ENCODE measurements around the gene MTG1. TPM values are rescaled to one million over a fixed set of nuclear protein-coding genes. Genes with fewer than 3 reads are reported as not detected.
A peak's percentile ranks its signal among the peaks of the same experiment; 100 is the strongest.
"Not testable (repeated sequence)": the region's sequence is repeated elsewhere in the genome, so short reads cannot be mapped to it uniquely, and the experiment has no call there.

MTG1 gene
- total RNA-seq, 2 donors from 2014 or later, result 38.9 to 58.8 TPM

DNA sequence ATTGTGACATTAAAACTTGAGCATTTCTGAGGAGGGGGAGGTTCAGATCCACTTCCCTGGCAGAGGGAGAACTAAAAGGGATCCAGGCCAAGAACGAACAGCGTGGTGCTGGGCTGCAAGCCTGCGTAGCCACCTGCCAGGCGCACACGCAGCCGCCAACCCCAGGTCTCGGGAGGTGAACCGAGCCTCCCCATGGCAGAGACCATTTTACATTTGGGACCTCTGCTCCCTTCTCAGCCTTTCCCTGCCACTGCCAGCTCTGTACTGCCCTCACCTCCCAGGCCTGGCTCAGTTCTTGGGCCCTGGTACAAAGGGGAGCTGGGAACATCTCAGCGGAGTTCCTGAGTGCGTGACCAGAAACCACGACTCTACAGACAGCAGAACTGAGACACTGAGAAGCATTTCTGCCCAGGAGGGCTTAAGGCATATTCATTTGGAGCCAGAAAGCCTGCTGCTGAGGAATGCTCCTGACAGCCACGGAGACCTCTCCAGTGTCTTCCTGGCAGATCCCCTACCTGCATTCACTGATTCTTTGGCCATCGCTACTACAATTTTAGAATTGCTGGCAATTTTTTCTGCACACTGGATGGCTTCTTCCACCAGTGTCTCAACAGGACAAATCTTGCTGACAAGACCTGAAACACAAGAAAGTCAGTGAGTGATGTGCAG is 28.4 kb upstream of the MTG1 start:
- Mint-ChIP-seq H3K27ac (no peak overlapping the region), H3K4me3 (no peak overlapping the region), H3K27me3 (no peaks in the 10 kb centered on the region), H3K9me3 (no peaks in the 10 kb centered on the region), H3K4me1 (peaks cover 6% of the 10 kb centered on the region), H3K36me3 (ENCODE audit: low read depth) (peaks cover 74% of the 10 kb centered on the region)
- no peak for ATAC-seq (replicated peaks)

DNA sequence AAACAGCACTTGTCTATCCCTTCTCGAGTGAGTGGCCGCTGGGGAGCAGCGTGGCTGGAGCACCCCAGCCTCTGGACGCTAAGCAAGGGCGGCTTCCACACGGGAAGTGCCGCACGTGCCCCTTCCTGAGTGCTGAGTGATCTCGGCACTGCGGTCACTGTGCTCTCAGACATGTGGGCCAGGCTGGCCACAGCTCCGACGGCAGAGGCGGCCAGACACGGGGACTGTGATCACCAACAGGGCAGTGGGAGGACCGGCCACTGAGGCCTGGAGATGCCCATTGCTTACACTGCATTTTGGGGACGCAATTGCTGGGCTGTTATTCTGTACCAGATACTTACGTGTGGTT is 27.9 kb upstream of the MTG1 start:
- no peaks in the 10 kb centered on the region for H3K27me3 Mint-ChIP-seq
- H3K4me1 Mint-ChIP-seq, result peaks cover 6% of the 10 kb centered on the region
- no peak overlapping the region for H3K27ac Mint-ChIP-seq
- no peak overlapping the region for H3K4me3 Mint-ChIP-seq
- ATAC-seq (replicated peaks), result no peak
- H3K36me3 Mint-ChIP-seq (ENCODE audit: low read depth), result peaks cover 74% of the 10 kb centered on the region
- H3K9me3 Mint-ChIP-seq, result no peaks in the 10 kb centered on the region

DNA sequence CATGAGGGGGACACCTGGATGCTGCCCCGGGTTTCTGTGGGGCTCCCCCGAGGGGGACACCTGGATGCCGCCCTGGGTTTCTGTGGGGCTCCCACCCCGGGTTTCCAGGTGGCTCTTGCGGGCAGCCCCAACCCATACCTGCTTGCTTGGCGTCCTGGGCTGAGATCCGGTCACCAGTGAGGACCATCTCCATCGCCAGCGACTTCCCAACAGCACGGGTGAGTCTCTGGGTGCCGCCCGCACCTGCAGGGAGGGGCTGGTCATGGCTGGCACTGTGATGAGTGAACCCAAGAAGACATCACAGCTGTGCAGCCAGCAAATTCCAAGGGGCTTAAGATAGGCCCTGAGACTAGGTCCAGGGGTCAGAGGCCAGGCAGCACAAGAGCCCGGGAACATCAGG is 27.2 kb upstream of the MTG1 start:
- no peaks in the 10 kb centered on the region for H3K9me3 Mint-ChIP-seq

DNA sequence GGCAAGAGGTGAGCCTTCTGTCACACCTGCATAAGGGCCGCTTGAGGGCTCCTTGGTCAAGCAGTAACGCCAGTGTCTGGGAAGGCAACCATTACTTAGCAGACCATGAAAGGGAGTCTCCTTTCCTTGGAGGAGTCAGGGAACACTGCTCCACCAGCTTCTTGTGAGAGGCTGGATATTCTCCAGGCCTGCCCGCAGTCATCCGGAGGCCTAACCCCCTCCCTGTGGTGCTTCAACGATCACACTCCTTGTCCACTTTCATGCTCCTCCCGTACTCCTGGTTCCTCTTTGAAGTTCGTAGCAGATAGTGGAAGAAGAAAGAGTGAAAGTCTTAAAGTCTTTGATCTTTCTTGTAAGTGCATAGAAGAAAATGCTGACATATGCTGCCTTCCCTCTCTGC is 26.5 kb upstream of the MTG1 start:
- not testable (repeated sequence) for ATAC-seq (replicated peaks); H3K9me3 Mint-ChIP-seq

More for the DNA sequence above, 27.2 kb upstream of the MTG1 start:
- no peak for ATAC-seq (replicated peaks)
- peaks cover 4% of the 10 kb centered on the region for H3K4me1 Mint-ChIP-seq
- no peak overlapping the region for H3K27ac Mint-ChIP-seq
- no peaks in the 10 kb centered on the region for H3K27me3 Mint-ChIP-seq
- H3K36me3 Mint-ChIP-seq (ENCODE audit: low read depth), result peaks cover 72% of the 10 kb centered on the region
- no peak overlapping the region for H3K4me3 Mint-ChIP-seq

DNA sequence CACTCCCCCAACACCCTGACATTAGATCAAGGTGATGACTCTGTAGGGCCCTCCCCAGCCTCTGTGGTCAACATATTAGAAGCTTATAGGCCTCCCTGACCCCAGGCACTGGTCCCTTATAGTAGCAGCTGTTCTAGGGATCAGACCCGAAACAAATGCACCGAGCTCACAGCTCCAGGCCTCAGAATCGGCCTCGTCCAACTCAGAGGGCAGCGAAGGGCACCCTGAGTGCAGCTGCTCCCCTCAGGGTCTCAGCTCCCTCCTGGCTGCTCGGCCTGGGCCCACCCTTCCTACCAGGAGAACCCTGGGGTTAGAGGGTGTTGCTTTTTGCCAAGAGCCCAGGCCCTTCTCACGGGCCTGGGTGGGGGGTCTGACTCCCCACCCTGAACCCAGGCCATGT is 25.8 kb upstream of the MTG1 start:
- Mint-ChIP-seq H3K4me1 (no peaks in the 10 kb centered on the region), H3K4me3 (no peak overlapping the region), H3K36me3 (ENCODE audit: low read depth) (peaks cover 58% of the 10 kb centered on the region), H3K27me3 (no peaks in the 10 kb centered on the region), H3K27ac (no peak overlapping the region), H3K9me3 (no peaks in the 10 kb centered on the region)
- ATAC-seq (replicated peaks), result no peak

More for the DNA sequence above, 26.5 kb upstream of the MTG1 start:
- not testable (repeated sequence) for H3K27me3 Mint-ChIP-seq, H3K27ac Mint-ChIP-seq, H3K4me1 Mint-ChIP-seq, H3K4me3 Mint-ChIP-seq
- peaks cover 65% of the 10 kb centered on the region for H3K36me3 Mint-ChIP-seq (ENCODE audit: low read depth)

DNA sequence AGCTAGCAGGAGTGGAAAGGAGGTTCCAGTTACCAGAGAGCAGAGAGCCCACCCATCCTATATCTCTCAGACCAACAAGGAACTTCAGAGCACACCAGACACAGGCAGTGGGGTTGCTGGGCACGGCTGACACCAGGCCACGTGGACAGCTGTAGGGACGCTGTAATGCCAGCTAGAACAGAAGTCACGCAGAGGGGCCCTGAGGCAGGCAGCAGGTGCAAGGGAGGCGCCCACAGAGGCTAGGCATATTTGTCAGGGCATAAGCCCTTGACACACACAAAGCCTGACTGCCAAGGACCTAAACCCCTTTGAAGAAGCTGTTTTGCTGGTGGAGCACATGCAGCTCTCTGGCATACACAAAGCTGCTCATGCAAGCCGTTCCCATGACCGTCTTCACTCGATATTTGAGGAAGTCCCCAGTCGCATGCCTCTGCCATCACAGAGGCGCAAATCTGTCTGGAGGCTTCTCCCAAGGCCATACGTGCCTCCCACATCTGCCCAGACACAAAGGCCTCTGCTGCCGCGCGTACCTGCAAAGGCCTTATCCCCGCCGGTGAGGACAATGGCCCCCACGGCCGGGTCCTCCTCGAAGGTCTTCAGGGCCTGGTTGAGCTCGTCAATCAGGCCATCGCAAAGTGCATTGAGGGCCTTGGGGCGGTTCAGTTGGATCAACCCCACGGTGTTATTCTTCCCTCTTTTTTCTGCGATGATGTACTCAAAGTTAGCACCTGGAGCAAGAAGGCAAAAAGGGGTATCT is 23.7 kb upstream of the MTG1 start:
- H3K27ac Mint-ChIP-seq, result no peak overlapping the region
- no peak for ATAC-seq (replicated peaks)
- H3K9me3 Mint-ChIP-seq, result no peaks in the 10 kb centered on the region
- H3K4me3 Mint-ChIP-seq, result no peak overlapping the region
- no peaks in the 10 kb centered on the region for H3K27me3 Mint-ChIP-seq
- peaks cover 5% of the 10 kb centered on the region for H3K4me1 Mint-ChIP-seq
- H3K36me3 Mint-ChIP-seq (ENCODE audit: low read depth), result peaks cover 42% of the 10 kb centered on the region

DNA sequence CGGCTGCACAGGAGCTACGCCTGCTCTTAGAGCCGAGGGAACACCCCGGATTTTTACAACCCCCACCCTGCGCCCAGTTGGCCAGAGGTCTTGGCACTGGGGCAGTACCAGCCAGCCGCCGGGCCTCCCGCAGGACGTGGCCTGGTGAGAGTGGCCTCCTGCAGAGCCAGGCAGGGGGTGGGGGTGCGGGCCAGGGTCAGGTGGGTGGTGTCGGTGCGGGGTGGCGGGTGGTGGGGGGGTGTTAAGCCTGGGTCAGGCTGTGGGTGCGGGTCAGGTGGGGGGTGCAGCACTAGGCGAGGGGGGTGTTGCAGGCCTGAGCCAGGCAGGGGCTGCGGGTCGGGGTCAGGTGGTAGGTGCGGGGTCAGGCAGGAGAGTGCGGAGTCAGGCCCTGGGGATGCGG is 21.4 kb upstream of the MTG1 start:
- peaks cover 5% of the 10 kb centered on the region for H3K4me1 Mint-ChIP-seq
- H3K27me3 Mint-ChIP-seq, result no peaks in the 10 kb centered on the region
- H3K9me3 Mint-ChIP-seq, result no peaks in the 10 kb centered on the region
- H3K4me3 Mint-ChIP-seq, result peak overlapping the region; percentile 87
- H3K27ac Mint-ChIP-seq, result no peak overlapping the region
- ATAC-seq (replicated peaks), result no peak
- H3K36me3 Mint-ChIP-seq (ENCODE audit: low read depth), result peaks cover 30% of the 10 kb centered on the region

DNA sequence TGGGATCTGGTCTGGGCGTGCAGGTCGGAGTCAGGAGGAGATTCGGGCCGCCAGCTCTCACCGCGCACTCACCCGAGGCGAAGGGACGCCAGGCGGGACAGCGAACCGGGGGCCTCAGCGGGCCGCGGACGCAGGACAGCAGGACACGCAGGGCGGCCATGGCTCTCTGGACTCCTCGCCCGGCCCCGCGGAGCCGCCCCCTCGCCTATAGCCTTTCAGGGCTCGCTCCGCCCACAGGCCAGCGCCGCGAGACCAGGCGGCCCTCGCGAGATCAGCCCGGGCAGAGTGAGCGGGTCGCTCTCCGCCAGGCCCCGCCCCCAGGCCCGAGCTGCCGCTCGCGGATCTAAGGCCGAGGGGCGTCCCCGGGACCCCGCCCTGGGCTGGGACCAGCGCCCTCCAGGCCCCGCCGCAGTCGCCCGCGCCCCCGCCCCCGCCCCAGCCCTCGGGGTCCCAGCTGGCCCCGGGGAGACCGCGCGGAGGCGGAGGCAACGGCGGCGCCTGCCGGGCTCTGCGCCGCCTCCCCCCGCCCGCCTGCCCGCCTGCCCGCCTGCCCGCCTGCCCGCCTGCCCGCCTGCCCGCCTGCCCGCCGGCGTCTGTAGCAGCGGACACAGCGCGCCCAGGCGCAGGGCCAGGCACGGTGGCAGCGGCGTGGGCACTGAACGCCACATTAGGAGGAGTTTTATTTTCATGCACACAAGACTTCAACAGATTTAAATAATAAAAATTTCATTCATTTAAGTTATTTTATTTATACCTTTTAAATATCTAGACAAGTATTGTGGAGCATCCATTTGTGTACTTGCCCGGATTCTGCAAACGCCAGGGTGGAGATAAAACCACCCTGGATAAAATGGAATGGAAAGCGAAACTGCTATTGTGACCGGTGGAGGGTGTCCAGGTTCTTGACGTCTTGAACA is 20.5 kb upstream of the MTG1 start, which contains the start of gene ECHS1:
TSS of gene ECHS1 (minus strand) at position 181 of the 917 bp plus-strand sequence. CDS start at position 160, 21 bp downstream.
- Mint-ChIP-seq H3K27me3 (no peaks in the 10 kb centered on the region), H3K9me3 (no peaks in the 10 kb centered on the region), H3K4me3 (peak within 1 kb of the TSS; percentile 87), H3K4me1 (peaks cover 5% of the 10 kb centered on the region), H3K27ac (peak within 1 kb of the TSS; percentile 86), H3K36me3 (ENCODE audit: low read depth) (peaks cover 22% of the 10 kb centered on the region)
- ATAC-seq (replicated peaks), result peak; percentile 99

DNA sequence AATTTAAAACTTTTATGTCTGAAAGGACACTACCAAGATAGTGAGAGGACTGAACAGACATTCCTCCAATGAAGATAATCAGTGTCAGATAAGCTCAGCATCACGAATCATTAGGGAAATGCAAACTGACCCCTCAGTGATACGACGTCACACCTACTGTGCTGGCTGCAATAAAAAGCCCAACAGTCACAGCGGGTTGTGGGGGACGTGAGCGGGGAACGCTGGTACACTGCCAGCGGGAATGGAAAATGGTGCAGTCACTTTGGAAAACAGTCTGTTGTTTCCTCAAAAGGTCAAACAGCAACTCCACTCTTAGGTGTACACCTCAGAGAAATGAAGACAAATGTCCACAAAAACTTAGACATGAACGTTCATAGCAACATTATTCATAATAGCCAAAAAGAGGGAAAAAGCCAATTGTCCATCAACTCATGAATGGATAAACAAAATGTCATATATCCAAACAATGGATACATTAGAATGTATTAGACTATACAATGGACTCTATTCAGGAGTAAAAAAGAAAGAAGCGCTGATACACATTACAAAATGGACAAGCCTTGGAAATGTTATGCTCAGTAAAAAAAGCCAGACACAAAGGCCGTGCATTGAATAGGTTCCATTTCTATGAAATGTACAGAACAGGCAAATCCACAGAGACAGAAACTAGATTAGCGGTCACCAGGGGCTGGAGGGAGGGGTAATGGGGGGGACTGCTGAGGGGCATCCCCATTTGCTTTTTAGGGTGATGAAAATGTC is 18.4 kb upstream of the MTG1 start:
- ATAC-seq (replicated peaks), result no peak
- H3K9me3 Mint-ChIP-seq, result no peaks in the 10 kb centered on the region
- H3K27ac Mint-ChIP-seq, result no peak overlapping the region
- H3K4me1 Mint-ChIP-seq, result peaks cover 5% of the 10 kb centered on the region
- H3K4me3 Mint-ChIP-seq, result no peak overlapping the region
- peaks cover under 1% of the 10 kb centered on the region for H3K36me3 Mint-ChIP-seq (ENCODE audit: low read depth)
- no peaks in the 10 kb centered on the region for H3K27me3 Mint-ChIP-seq

DNA sequence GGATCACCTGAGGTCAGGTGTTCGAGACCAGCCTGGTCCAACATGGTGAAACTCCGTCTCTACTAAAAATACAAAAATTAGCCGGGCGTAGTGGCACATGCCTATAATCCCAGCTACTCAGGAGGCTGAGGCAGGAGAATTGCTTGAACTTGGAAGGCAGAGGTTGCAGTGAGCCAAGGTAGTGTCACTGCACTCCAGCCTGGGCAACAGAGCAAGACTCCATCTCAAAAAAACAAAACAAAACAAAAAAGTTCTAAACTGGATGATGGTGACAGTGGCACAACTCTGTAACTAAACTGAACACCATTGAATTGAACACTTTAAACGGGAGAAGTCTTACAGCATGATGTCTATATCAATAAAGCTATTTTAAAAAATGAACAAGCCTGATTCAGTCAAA is 17.8 kb upstream of the MTG1 start:
- not testable (repeated sequence) for H3K36me3 Mint-ChIP-seq (ENCODE audit: low read depth); H3K4me1 Mint-ChIP-seq; ATAC-seq (replicated peaks); H3K27ac Mint-ChIP-seq; H3K9me3 Mint-ChIP-seq; H3K27me3 Mint-ChIP-seq
- H3K4me3 Mint-ChIP-seq, result peak overlapping the region; percentile 52

DNA sequence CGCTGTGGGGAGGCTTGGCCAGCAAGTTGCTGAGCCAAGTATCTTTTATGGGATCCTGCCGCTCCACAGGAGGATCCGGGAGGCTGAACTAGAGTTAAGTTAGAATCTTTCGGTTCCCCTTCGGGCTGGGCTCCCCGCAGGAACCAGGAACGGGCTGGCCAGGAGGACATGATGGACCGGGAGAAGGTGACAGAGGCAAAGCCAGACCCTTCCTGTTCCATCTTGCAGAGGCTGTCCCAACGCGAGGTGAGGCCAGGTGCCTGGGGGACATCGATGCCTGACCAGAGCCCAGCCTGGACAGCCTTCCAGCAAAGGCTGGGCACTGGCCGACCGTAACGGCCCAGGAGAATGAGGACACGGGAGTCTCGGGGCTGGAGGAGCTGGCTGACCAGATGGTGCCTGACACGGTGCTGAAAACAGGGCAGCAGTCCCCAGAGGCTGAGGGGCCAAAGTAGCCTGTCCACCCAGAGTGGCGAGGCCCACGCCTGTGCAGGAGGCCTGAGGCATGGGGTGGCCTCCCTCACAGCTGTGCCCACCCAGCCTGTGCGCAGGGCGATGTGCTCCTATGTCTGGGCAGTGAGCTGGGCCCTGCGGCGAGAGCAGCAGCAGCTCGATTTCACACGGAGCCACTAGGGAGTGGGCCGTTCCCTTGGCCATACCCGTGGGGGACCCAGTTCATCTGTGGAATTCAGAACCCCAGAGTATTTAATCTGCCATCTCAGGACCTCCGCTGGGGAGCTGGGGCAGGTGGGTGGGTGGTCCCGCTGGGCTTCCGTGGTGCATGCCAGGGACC is 16.7 kb upstream of the MTG1 start:
- peaks cover 5% of the 10 kb centered on the region for H3K4me1 Mint-ChIP-seq
- no peaks in the 10 kb centered on the region for H3K36me3 Mint-ChIP-seq (ENCODE audit: low read depth)
- no peak for ATAC-seq (replicated peaks)
- H3K9me3 Mint-ChIP-seq, result no peaks in the 10 kb centered on the region
- H3K27ac Mint-ChIP-seq, result no peak overlapping the region
- H3K27me3 Mint-ChIP-seq, result no peaks in the 10 kb centered on the region
- H3K4me3 Mint-ChIP-seq, result peak overlapping the region; percentile 52

DNA sequence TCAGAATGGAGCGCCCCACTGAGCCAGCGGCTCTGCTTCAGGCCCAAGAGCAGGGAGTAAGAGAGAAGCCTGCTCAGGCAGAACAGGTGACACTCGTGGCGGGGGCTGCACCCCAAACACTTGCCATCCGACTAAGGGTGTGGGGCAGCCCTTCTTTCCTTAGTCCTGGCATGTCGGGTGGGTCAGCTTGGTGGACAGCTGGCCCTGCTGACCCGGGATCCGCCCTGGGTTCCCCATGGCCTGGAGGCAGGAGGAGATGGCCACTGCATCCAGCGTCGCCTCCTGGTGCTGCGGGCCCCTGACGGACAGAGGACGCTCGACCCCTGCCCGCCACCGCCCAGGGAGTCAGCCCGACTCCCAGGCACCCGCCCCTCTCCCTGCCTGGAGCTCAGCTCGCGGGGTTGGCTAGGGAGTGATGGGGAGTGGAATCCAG is 16.1 kb upstream of the MTG1 start:
- H3K36me3 Mint-ChIP-seq (ENCODE audit: low read depth), result no peaks in the 10 kb centered on the region
- H3K4me1 Mint-ChIP-seq, result peaks cover 5% of the 10 kb centered on the region
- no peak for ATAC-seq (replicated peaks)
- H3K27ac Mint-ChIP-seq, result no peak overlapping the region
- no peaks in the 10 kb centered on the region for H3K27me3 Mint-ChIP-seq
- no peaks in the 10 kb centered on the region for H3K9me3 Mint-ChIP-seq
- peak overlapping the region; percentile 61 for H3K4me3 Mint-ChIP-seq

DNA sequence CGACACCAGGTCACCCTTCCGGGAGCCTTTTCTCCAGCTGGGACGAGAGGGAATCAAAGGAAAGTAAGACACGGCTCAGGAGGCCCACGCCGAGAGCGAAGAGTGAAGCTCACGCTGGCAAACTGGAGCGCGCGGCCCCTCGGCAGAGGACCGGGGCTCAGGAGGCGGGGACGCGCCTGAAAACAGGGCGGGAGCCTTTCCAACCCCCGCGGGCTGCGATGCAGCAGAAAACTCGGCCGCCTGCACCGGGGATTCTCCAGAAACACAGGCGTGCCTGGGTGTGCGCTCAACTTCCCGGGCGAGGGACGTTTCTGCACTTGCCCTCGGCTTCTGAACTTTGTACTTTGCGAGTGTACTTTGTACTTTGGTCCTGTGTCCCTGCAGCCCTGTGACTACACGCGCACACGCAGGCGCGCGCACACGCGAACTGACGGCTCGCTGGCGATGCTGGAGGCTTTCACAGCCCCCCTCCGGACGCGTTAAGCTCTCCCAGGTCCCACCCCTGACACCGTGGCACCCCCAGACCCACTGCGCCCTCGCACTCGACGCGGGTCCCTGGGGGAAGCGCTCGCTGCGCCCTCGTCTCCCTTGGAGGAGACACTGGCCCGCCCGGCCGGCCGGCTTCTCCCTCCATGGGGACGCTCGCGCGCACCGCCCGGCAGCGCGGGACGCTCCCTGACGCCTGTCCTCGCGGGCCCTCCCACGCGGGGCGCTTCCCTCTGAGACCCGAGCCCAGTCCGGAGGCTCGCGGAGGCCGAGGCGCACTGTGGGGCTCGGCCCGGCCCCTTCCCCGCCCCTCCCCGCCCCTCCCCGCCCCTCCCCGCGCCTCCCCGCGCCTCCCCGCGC is 15.5 kb upstream of the MTG1 start:
- peak overlapping the region; percentile 61 for H3K4me3 Mint-ChIP-seq
- H3K9me3 Mint-ChIP-seq, result no peaks in the 10 kb centered on the region
- no peak overlapping the region for H3K27ac Mint-ChIP-seq
- ATAC-seq (replicated peaks), result peak; percentile 63
- H3K27me3 Mint-ChIP-seq, result no peaks in the 10 kb centered on the region
- H3K36me3 Mint-ChIP-seq (ENCODE audit: low read depth), result no peaks in the 10 kb centered on the region
- H3K4me1 Mint-ChIP-seq, result peaks cover 5% of the 10 kb centered on the region
